GM21447 (cell line): ENCODE measurements around the gene UCHL3.
"Not testable (repeated sequence)": the region's sequence is repeated elsewhere in the genome, so short reads cannot be mapped to it uniquely, and the experiment has no call there.

Experiments used
- ATAC-seq: cut with Tn5 transposase; IDR thresholded peaks from one replicate; pipeline ENCODE4 v1.9.1; 2021; ENCODE audit not compliant: unreplicated experiment

Gene UCHL3

DNA sequence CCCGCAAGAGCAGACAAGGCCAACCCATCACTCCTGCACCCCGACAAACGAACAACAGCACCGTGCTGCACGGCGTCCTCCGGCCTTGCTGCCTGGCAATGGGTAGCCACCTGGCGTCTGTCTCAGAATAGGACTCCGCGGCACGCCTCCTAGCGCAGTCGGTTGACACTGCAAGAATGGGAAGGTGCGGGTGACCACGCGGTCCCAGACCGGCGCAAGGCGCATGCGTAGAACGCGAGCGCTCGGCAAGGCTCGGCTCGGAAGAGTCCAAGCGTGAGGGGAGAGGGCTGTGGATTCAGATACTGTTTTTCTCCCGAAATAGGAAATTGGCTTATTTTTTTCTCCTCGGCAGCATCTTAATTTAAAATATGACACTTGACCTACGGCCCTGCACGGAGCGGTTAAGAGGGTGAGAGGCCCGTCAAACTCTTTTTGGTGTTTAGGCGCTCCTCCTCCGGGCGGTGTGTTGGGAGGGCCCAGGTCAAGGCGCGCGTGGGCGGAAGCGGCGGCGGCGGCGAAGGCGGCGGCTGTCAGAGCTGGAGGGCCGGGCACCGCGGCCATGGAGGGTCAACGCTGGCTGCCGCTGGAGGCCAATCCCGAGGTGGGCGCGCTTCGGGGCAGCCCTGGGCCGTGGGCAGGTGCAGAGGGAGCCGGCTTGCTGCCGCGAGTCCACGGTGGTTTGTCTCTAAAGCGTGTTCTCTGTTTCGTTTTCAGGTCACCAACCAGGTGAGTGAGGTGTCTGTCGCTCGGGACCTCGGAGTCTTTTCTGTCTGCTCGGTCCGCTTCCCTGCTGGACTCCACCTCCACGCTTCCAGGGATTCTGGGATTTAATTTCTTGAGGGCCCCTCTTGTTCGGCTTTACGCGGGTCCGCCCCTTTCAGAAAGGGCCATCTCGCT lies at the start of gene UCHL3:
UCHL3 (plus strand) TSS at position 530 of the 897 bp plus-strand sequence; CDS start at position 560, 30 bp downstream.
- ATAC-seq = peak; percentile 96

DNA sequence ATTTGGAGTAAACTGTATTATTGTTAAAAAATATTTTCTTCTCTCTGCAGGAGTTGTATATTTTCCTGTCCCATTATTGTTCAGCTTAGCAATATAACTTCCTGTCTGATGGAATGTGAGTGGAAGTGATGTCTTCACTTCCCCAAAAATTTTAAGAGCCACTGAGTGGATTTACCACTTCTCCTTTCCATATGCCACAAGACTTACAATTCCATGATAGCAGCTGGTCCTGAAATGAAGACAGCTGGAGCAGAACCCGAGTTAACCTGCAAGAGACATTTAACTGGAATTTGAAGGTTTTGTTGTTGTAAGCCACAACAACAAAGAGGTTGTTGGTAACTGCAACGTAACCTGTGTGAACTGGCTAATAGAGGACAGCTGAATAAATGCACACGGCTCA lies 44.3 kb upstream of the UCHL3 start:
- no peak for ATAC-seq

DNA sequence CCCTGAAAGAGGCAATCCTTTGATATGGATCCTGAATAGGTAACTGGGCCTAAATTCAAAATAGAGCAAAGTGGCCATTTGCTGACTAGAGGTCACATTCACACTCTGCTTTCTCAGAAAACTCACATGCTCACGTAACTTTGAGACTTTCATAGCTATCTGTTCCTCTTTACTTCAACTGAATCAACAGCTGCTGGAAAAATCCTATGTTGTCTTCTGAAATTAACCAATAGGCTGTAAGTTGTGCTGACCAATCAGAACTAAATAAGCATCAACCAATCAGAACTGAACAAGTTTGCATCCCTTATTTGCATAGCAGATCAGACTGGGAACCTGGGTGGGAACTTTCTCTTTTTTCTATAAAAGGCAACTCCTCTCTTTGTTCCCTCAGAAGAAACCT lies 43.6 kb upstream of the UCHL3 start:
- ATAC-seq = no peak

DNA sequence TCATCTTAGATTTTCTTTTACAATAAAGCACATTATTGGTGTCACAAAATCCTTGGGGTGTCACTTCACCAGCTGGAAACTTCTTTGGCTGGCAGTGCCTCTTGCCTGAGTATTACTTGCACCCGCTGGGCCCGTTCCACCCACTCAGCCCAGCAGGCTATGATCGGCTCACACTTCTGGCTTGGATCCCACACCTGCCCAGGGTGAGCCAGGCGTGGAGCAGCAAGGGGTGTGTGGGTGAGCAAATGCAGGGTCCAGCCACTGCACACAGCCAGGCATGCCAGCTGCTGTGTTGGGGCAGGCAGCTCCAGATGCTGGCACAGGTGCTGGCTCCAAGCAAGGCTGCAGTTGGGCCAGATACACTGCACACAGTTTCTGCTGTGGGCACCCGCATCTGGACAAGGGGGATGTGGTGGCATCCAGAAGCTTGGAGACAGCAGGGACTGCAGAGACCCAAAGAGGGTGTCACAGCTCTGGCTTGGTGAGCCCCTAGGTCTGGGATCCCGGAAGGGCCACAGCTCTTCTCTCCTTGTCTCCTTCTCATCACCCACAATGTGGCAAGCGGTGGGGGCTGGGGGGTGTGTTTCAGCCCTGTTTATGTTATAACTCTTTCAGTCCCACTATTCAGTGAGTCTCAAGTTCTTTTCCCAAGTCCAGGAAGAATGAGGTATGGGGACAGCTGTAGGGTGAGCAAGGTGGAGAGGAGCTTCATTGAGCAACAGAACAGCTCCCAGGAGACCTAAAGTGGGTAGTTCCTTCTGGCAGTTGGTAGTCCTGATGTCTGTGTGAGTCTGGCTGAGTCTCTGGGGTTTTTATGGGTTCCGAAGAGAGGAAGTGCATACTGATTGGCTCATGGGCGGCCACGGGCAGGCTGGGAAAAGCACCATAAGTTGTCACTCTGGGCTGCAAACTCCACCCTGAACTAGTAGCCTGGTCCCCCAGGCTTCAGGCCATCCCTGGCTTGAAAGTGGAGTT lies 42.3 kb upstream of the UCHL3 start:
- ATAC-seq = no peak

DNA sequence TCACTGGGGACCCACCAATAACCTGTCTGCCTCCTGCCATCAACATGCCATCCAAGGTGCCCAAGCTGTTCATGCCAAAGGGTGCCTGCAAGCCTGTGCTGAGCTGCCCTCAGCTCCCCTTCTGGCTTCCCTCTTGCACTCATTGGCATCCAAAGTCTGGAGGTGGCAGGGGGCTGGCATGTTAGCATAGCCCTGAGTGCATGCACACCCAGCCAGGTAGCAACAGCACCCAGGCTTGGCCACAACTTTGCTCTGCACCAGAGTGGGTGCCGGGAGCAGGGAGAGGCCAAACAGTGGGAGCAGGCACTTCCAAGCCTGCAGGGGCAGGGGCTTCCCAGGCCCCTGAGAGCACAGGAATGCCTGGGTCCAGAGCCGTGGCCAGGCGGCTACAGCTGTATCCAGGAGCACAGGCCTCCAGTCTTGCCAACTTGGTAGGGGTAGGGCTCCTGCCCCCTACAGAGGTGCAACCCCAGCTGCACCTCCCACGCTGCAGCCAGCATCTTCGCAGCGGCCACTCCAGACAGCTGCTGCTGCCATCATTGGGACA lies 41.5 kb upstream of the UCHL3 start:
- no peak for ATAC-seq

DNA sequence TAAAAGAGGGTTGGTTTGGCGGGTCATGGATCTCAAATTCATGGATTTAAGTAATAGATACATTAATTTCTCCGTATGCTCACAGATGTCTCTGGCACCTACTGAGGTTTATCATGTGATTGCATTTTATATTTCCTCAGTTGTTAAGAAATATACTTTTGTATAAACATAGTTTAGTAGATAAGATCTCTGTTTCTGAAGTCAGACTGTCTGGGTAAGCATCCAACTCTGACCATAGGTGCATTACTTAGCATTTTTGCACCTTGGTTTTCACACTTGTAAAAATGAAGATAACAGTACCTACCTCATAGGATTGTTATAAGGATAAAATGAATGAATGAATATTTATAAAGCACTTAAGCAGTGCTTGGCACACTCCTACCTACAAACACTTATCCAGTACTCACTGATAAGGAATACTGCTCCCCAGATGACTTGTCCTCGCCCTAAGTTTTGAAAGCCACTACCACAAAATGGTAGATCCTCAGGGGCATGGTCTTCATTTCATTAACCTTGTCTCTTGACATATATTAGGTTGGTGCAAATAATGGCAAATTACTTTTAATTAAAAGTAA lies 38.5 kb upstream of the UCHL3 start:
- ATAC-seq = no peak

DNA sequence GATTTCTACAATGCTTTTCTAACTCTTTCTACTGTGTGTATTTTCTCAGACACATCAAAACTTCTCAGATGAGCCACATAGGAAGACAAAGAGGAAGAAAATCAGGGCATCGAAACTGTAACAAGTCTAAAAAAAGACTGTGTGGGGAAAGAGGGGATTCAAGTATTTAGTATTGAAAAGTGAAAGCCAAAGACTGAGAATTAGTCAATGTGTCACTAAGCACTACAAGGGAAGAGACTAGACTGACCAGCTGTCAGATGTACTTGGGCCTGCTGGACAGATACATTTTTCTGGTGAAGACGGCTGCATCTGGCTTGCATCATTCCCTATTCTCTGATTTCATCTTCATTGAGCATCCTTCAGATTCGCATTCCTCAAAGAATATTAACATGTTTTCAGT lies 37.3 kb upstream of the UCHL3 start:
- ATAC-seq = peak; percentile 97

DNA sequence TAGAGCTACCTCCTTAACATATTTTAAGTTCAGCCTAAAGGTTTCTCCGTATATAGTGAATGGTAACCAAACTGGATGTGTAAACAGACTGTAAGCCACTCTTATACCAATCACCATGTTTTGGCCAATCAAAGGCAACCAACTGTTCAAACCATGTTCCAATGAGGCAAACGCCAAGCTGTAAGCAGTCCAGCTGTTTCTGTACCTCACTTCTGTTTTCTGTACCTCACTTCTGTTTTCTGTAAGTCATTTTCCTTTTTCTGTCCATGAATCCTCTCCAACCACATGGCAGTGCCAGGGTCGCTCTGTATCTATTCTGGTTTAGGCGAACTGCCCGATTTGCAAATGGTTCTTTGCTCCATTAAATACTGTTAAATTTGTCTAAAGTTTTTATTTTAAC lies 36.3 kb upstream of the UCHL3 start:
- ATAC-seq = no peak

DNA sequence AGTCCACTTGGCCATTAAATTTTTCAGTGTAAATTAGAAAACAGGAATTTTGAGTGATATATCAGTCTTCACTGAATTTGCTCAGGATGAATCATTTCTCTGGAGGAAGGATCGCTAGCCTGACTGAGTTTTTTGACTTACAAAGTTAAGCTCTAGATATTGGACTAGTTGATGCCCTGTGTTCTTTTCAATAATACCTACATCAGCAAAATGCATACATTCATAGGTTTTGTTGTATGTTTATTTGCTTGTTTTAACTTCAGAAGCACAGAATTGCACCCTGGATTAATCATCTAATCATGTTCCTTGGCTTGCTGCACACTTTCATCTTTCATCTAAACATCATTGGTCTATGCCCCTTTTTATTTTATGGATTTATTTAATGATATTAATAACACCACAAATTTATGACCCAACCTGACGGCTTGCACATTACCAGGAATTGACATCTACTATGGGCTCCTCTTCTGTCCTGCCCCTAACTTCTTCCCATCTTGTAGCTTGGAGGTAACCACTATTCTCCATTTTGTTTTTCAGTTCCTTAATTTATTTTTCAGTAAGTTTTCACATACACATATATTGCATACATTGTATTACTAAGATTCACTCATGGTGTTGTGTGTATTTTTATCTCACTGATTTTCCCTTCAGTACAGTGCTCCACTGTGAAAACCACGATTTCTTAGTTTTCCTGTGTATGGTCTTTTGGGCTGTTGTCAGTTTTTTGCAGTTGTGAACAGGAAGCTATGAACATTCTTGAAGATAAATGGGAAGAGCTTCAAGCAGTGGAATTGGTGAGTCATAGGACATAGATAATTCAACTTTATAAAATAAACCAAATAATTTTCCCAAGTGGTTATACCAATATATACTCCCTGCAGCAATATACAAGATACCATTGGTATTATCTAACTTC lies 35.3 kb upstream of the UCHL3 start:
- ATAC-seq = no peak

DNA sequence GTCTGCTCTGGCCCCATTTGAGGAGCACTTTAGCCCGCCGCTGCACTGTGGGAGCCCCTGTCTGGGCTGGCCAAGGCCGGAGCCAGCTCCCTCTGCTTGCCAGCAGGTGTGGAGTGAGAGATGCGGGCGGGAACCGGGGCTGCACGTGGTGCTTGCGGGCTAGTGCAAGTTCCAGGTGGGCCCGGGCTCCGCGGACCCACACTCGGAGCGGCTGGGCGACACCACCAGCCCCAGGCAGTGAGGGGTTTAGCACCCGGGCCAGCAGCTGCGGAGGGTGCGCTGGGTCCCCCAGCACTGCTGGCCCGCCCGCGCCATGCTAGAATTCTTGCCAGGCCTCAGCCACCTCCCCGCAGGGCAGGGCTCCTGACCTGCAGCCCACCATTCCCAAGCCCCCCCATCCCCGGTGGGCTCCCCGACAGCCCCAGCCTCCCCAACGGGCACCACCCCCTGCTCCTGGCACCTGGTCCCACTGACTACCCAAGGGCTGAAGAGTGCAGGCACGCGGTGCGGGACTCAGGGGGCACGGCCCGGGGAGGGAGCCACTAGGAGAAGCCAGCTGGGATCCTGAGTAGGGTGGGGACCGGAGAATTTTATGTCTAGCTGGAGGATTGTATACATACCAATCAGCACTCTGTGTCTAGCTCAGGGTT lies 31.0 kb upstream of the UCHL3 start:
- ATAC-seq = no peak

DNA sequence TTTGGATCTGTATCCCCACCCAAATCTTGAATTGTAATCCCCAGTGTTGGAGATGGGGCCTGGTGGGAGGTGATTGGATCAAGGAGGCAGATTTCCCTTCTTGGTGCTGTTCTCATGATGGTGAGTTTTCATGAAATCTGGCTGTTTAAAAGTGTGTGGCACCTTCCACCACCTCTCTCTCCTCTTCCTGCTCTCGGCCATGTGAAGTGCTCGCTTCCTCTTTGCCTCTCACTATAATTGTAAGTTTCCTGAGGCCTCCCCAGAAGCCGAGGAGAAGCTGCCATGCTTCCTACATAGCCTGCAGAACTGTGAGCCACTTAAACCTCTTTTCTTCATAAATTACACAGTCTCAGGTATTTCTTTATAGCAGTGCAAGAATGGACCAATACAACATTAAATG lies 27.6 kb upstream of the UCHL3 start:
- no peak for ATAC-seq

DNA sequence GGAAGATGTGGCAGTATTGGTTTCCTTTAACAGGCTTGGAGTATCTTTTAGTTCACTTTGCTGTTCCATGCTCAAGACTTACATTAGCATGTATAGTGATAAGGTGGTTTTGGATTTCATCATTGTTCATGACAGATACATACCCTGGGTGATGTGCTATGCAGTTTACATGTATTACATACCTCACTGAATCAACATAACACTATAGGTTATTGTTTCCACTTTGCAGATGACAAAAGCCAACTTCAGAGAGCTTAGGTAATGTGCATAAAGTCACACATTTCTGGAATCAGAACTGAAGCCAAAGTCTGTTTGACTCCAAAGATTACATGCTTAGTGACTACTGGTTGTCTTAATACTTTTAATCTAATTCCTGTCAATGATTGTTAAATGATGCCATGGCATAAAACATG lies 19.0 kb upstream of the UCHL3 start:
- no peak for ATAC-seq

DNA sequence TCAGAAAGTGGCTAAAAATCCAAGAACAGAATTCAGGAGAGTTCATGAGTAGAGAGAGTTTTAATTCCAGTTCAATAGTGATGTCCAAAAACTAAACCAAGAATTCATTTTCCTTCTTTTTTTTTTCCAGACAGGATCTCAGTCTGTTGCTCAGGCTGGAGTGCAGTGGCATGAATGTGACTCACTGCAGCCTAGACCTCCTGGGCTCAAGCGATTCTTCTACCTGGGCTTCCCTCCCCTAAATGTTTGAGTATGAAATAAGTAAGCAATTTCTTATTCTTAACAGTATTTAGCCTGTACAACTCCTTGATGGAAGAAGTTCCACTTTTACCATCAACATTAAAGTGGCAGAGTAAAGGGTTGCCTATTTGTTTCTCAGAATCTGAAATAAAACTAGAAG lies 15.7 kb upstream of the UCHL3 start:
- no peak for ATAC-seq

DNA sequence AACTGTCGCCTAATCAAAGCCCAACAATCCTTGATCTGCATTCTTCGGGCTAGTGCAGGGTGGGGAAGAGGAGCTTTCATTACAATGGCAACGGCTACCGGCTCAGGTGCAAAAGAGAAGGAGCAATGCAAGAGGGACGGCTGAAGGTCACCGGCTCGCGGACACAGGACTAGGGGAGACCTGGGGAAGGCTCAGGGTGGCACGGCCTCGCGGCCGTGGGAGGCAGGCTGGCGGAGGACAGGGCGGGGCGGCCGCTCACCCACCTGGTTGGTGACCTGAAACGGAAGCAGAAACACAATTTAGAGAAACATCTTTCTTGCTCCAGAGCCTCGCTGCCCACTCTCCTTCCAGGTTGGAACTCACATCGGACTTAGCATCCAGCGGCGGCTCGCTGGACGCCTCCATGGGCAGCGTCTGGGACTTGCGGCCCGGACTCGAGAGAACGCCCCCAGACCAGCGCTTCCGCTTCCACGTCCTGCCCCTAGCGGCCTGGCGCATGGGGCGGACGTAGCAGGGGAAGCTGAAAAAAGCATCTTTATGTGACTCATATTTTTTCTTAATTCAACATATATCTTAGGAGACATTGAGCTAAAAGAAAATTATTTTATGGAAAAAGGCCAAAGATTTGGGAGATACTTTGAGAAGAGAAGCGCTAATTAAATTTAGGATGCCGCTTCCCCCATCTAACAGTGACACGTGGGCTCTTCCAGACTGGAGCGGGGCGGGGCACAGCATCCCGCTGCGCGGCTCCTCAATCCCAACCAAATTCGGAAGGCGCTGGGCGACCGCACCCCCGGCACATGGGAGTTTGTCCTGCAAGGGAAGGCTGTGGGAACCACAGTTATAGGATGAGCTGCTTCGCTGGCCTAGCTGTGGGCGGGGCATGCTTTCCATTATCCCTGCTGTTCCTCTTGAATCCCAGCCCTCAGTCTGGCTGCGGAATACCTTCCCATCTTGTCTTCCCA lies 11.9 kb upstream of the UCHL3 start, which contains the start of gene COMMD6:
COMMD6 (minus strand) TSS at position 441 of the 965 bp plus-strand sequence; CDS start at position 405, 36 bp downstream.
- ATAC-seq = peak; percentile 95

DNA sequence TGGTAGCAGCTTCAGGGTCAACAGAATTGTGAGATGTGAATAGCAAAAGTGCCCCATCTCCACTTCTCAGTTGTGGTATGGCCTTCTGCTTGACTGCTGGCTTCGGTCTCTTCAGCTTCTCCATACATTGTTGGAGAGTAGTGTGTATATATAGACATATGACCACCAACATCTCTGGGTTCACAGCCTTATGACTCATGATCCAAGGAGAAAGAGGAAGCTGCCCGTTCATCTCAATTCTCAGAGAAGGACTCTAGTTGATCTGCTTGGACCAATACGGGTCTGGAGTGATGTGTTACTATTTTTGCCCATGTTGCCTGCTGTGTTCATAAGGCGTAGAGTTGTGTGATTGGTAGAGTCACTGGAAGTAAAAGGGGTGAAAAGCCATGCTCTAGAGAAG lies 8.3 kb upstream of the UCHL3 start:
- no peak for ATAC-seq

DNA sequence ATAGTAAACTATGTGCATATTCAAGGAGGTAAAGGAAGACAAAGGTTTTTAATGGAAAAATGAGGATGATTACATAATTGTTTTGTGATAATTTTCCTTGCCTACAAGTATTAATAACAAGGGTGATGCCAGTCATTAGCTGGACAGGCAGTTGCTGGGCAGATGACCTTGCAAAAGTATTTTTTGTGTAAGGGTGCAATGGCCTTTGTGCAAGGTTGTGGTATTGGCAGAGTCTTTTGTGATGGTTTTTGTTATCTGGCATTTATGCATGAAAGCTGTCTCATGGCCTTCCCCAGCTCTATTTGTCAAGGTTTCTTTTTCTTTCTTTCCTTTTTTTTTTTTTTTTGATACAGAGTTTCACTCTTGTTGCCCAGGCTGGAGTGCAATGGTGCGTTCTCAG lies 7.6 kb upstream of the UCHL3 start:
- no peak for ATAC-seq

DNA sequence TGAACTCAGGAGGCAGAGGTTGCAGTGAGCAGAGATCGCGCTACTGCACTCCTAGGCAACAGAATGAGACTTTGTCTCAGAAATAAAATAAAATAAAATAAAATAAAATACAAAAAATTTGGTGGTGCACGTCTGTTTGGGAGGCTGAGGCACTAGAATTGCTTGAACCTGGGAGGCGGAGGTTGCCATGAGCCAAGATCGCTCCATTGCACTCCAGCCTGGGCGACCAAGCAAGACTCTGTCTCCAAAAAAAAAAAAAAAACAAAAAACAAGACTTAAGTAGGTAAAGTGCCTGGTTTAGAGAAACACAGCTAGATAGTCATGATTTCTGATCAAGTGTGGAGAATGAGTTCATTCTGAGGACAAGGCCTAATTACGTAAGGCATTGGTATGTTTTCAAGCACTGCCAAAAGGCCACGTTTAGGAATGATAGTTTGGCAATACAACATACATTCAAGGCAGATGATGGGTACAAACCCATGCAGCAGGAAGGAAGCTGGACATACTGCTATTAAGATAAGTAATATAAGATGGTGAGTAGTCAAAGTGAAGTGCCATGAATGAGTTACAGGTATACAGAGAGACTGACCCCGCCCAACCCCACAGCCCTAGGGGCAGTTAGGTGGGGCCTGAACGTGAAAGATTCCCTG lies 4.8 kb upstream of the UCHL3 start:
- ATAC-seq = no peak

DNA sequence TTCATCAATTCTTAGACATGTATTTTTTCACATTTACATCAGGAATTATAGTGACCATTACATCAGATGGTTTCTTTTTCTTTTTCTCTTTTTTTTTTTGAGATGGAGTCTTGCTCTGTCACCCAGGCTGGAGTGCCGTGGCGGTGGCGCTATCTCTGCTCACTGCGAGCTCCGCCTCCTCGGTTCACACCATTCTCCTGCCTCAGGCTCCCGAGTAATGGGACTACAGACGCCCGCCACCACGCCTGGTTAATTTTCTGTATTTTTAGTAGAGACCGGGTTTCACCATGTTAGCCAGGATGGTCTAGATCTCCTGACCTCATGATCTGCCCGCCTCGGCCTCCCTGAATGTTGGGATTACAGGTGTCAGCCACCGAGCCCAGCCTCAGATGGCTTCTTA lies 4.2 kb upstream of the UCHL3 start:
- not testable (repeated sequence) for ATAC-seq
